Measurements from ENCODE around the gene UAP1L1.

DNA sequence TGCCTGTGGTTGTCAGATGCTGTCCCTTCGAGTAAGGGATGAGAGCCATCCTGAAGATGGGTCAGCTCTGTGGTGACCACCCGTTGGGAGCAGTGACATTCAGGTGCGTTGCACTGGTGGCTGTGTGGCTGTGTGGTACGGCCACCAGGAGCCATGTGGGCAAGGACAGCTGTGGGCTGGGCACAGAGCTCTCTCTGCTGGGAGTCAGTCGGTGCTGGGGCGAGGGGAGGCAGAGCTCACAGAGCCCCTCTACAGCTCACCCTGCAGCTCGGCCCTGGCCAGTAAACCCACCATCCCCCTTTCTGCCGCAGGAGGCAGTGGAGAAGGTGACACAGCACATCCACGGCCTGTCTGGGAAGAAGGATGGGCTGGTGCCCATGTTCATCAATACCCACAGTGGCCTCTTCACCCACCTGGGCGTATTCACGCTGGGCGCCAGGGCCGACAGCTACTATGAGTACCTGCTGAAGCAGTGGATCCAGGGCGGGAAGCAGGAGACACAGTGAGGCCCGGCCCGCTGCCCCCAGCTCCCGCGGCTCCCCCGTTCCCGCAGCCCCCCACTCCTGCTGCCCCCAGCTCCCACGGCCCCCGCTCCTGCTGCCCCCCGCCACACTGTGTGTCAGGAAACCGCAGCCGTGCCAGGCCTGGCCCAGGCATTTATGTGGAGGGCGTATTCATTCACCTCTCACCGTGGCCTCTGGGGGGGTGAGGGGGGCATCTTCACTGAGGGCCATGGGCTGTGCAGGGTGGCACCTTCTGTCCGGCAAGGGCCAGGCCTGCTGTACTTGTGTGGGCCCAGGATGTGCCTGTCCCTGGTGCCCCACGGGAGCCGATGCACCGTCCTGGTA, 28.7 kb downstream of the UAP1L1 start:
- TF ChIP-seq, protein P1, sequence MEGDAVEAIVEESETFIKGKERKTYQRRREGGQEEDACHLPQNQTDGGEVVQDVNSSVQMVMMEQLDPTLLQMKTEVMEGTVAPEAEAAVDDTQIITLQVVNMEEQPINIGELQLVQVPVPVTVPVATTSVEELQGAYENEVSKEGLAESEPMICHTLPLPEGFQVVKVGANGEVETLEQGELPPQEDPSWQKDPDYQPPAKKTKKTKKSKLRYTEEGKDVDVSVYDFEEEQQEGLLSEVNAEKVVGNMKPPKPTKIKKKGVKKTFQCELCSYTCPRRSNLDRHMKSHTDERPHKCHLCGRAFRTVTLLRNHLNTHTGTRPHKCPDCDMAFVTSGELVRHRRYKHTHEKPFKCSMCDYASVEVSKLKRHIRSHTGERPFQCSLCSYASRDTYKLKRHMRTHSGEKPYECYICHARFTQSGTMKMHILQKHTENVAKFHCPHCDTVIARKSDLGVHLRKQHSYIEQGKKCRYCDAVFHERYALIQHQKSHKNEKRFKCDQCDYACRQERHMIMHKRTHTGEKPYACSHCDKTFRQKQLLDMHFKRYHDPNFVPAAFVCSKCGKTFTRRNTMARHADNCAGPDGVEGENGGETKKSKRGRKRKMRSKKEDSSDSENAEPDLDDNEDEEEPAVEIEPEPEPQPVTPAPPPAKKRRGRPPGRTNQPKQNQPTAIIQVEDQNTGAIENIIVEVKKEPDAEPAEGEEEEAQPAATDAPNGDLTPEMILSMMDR (IDR thresholded peaks at IDR 0.05) = no peak
- no peak for TF ChIP-seq POLR2AphosphoS5 (IDR thresholded peaks at IDR 0.05)
- TF ChIP-seq POLR2A (IDR thresholded peaks at IDR 0.05; ENCODE audit: low read depth) = no peak
- TF ChIP-seq EP300 (IDR thresholded peaks at IDR 0.05) = no peak

Measured in esophagus muscularis mucosa (tissue), 4 donors.